NB4 (cell line): Measurements from ENCODE around the gene CRYBA4.
A peak's percentile ranks its signal among the peaks of the same experiment; 100 is the strongest.

Experiments used
- DNase-seq: peaks from one replicate; pipeline ENCODE4 v3.0.0; 2010; ENCODE audit warnings: low read depth
- H3K4me3 ChIP-seq: one replicate; pipeline ENCODE4 v1.5.1; 2011; ENCODE audit warnings: mild to moderate bottlenecking, low read depth, low read length, moderate library complexity
- MYC ChIP-seq: IDR thresholded peaks from 2 replicates; pipeline ENCODE4 v1.6.1; 2011; ENCODE audit warnings: low read depth, low read length
- POLR2A ChIP-seq: IDR thresholded peaks from 2 replicates; pipeline ENCODE4 v1.6.1; 2011; ENCODE audit warnings: mild to moderate bottlenecking; ENCODE audit not compliant: insufficient read length; ENCODE audit errors: extremely low read depth
- TF ChIP-seq, protein P1 (sequence below): IDR thresholded peaks from one replicate; pipeline ENCODE4 v1.5.1; 2012; ENCODE audit warnings: low read depth, low read length
- TF ChIP-seq, protein P2 (sequence below): IDR thresholded peaks from 2 replicates; pipeline ENCODE4 v1.6.1; 2011; ENCODE audit warnings: low read depth, low read length

The CRYBA4 gene

DNA sequence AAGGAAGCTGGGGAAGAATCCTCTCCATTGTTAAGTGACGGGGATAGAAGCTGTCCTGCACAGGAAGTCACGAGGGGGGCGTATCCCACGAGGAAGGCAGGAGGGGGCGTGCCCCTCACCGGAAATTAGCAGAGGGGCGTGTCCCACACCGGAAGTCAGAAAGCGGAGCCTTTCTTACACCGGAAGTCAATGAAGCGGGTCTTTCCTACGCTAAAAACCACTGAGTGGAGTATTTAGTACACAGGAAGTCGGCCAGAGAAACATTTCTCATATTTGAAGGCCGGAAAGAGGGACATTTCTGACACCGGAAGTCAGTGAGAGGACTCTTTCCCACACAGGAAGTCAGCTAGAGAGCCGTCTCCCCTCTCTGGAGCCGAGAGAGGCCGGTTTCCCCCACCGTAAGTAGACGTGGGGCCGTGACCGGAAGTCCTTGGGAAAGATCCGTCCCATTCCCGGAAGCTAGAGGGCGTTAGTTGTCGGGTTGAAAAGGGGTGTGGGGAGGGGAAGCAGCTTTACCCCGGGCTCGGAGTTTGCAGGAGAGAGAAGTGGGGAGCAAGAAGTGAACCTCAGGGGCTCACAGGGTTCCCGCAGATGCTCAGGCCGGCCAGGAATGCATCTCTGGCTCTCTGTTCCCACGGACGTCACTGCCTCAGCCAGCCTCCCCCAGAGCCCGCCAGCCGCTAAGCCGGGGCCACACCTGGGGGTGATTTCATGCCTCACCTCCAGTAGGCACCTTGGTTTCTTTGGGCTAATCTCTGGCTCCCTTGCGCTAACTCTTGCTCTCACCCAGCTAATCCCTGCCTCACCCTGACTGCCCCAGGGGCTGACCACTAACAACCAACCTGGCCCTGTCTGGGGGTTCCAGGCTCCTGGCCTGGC, 51.1 kb downstream of the CRYBA4 start:
- peak overlapping the region; percentile 95 for H3K4me3 ChIP-seq
- TF ChIP-seq, protein P1, sequence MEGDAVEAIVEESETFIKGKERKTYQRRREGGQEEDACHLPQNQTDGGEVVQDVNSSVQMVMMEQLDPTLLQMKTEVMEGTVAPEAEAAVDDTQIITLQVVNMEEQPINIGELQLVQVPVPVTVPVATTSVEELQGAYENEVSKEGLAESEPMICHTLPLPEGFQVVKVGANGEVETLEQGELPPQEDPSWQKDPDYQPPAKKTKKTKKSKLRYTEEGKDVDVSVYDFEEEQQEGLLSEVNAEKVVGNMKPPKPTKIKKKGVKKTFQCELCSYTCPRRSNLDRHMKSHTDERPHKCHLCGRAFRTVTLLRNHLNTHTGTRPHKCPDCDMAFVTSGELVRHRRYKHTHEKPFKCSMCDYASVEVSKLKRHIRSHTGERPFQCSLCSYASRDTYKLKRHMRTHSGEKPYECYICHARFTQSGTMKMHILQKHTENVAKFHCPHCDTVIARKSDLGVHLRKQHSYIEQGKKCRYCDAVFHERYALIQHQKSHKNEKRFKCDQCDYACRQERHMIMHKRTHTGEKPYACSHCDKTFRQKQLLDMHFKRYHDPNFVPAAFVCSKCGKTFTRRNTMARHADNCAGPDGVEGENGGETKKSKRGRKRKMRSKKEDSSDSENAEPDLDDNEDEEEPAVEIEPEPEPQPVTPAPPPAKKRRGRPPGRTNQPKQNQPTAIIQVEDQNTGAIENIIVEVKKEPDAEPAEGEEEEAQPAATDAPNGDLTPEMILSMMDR, result peak; percentile 35
- TF ChIP-seq POLR2A (peak; percentile 29), MYC (peak; percentile 56; the same call in 1 of the 2 replicates)
- TF ChIP-seq, protein P2, sequence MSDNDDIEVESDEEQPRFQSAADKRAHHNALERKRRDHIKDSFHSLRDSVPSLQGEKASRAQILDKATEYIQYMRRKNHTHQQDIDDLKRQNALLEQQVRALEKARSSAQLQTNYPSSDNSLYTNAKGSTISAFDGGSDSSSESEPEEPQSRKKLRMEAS, result peak; percentile 78

DNA sequence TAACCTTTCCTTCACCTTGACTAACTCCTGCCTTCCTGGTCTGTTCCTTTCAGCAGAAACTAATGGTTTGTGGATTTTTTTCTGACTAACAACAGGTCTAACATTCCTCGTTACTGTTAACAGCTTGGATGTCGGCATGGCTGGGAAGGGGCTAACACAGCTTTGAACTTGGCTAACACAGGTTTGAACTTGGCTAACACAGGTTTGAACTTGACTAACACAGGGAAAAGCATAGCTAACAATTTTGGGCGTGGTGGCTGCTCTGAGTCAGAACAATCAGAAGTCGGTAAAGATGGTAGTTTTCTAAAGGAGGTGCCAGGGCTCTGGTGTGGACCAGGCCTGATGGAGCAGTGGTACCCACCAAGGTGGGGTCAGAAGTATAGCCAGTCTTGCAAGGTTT, 51.7 kb downstream of the CRYBA4 start:
- TF ChIP-seq, protein P1, result no peak
- TF ChIP-seq POLR2A, result no peak
- DNase-seq, result no peak
- peak overlapping the region; percentile 95 for H3K4me3 ChIP-seq

More for the DNA sequence above, 51.1 kb downstream of the CRYBA4 start:
- peak; percentile 95 for DNase-seq

DNA sequence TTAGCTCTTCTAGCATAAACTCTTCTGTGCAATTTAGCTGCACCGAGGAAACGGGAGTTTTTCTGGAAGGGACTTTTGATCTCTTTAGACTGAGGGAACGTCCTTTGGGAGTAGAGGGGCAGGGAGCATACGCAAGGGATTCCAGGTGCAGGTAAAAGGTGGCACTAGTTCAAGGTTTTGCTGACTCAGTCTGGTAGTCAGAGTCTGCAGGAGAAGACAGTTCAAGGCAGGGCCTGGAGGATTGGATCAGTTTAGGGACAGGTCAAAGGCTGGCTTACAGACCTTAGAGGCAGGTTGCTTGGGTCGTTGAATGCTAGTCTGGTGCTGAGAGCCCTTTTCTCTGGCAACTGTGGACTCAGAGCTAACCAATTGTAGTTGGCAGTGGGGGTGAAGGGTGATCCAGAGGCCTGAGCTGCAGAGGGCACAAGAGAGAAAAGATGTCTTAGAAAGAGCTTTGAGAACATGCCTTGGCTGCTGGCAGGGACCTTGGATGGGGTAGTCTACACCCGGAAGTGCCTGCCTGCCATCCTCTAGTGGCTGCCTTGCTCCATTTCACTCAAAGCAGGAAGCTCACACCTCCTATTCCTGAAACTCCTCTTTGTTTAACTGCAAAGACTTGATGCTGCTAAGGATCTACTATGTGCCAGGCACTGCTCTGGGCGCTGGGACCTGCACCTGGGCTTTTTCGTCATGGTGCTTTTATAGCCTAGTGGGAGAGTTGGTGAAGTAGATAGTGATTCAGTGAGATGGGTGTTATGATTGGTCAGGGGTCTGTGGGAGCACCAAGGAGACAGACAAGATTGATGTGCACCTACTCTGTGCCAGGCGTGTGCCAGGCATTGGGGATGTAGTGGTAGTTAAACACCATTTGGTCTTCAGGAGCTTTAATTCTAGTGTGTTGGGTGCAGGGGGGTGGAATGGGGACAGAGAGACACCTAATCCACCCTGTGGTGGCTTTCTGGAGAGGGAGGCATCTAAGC, 52.7 kb downstream of the CRYBA4 start:
- DNase-seq, result no peak
- TF ChIP-seq, protein P2, result no peak
- TF ChIP-seq, protein P1, result no peak
- peak overlapping the region; percentile 95 for H3K4me3 ChIP-seq

DNA sequence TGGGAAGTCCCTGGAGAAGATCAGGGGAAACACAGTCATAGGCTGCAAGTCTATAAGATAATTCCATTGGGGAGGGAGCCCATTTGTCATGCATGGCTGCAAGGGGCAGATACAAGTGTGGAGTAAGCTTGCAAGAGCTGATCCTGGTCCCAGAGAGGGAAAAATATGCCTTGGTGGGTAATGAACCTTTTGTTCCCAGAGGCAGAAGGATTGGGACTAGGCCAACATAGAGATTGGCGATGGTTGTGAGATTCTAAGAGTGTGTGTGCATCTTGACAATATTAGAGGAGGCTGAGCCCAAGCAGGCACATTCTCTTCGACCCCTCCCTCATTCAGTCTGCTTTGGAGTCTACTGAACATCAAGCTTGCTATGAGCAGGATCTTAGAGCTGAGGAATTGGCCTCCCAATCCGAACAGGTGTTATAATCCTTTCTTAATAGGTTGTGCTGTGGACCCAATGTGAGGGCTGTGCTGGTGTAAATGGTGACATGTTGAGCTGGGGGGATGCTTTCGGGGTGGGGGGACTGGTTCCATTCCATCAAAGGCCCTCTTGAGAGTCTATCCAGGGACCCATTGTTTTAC, 54.0 kb downstream of the CRYBA4 start:
- DNase-seq, result no peak
- TF ChIP-seq, protein P1, result no peak
- no peak for TF ChIP-seq MYC
- TF ChIP-seq, protein P2, result no peak
- TF ChIP-seq POLR2A, result no peak
- H3K4me3 ChIP-seq, result no peak overlapping the region

DNA sequence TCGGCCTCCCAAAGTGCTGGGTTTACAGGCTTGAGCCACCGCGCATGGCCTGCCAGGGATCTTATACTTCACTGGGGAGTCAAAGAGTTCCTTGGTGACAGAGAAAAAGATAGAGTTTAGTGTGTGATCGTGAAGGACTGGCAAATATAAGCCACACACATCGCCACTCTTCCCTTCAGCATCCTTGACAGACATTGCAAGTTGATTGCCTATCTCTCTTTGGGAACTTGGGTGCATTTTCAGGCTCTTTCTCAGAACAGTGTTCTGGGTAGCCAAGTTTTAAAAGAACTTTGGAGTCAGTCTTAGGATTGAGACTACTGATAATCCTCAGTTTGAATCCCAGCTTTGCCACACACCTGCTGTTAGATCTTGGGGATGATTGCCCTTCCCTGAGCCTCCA, 55.5 kb downstream of the CRYBA4 start:
- TF ChIP-seq, protein P2, result no peak
- TF ChIP-seq MYC, result no peak
- TF ChIP-seq, protein P1, result no peak
- no peak for TF ChIP-seq POLR2A
- DNase-seq, result no peak
- H3K4me3 ChIP-seq, result no peak overlapping the region
